ENCODE data around the gene E2F1. TPM values are rescaled to one million over a fixed set of nuclear protein-coding genes. Genes with fewer than 3 reads are reported as not detected.

E2F1 gene
- total and polyA plus RNA-seq, 2 experiments from 2014 or later = 12.1 to 42.6 TPM

DNA sequence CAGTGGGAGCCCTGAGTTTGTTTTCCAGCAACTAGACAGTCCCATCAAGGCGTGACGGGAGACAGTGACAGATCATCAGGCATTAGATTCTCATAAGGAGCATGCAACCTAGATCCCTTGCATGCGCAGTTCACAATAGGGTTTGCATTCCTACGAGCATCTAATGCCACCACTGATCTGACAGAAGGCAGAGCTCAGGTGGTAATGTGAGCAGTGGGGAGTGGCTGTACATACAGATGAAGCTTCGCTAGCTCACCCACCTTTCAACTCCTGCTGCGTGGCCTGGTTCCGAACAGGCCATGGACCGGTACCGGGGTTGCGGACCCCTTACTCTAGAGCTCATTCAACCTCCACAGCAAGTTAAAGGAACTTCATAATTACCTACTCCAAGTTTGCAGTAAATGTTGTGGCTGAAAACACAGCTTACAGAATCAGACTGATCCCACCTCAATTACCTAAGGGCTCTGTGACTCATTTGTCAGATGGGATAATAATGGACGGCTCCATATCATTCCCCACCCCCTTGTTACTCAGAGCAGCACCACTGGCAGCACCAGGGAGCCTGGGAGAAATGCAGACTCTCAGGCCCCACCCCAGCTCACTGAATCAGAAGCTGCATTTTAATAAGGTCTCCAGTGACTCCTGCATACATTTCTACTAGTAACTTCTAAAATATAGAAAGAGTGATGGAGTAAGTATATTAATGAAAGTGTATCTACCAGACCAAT lies 18.2 kb upstream of the E2F1 start (continued):
- TF ChIP-seq POLR2AphosphoS5 (IDR thresholded peaks at IDR 0.05; ENCODE audit: low read depth) = no peak

DNA sequence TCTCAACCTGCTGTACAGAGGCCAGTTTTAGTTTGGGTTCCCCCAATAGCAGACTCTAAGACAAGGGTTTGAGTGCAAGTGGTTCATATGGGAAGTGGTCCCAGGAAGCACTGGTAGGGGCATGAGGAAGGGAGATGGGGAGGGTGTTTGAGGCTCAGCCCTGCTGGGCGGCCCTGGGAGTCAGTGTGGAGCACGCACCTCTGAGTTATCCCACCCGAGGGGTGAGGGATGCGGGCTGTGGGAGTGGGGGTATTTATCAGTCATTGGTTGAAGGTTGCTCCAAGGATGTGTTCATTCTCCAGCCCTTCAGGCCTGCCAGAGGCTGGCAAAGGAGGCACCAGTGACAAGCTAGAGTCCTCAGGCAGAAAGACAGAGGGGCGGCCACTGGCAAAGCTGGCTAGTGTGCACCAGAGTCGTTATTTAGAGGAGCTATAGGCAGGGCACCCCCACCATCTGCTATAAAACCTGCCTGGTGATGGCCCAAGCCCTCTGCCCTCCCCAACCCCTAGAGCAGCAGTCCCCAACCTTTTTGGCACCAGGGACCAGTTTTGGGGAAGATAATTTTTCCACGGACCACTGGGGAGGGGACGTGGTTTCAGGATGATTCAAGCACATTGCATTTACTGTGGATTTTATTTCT lies 17.4 kb upstream of the E2F1 start:
- peaks cover 40% of the 10 kb centered on the region for H3K9me3 Mint-ChIP-seq
- Histone ChIP-seq H3K36me3 (ENCODE audit: insufficient read depth) (no peaks in the 10 kb centered on the region), H3K4me1 (ENCODE audit: insufficient read depth) (no peaks in the 10 kb centered on the region), H4K20me1 (replicated peaks; ENCODE audit: insufficient read depth) (no peaks in the 10 kb centered on the region), H3K27ac (ENCODE audit: low read depth) (no peak overlapping the region), H3F3A (replicated peaks; ENCODE audit: low read depth) (no peaks in the 10 kb centered on the region), H3K79me2 (replicated peaks; ENCODE audit: insufficient read depth) (no peaks in the 10 kb centered on the region), H2AFZ (no peak overlapping the region), H3K27me3 (ENCODE audit: insufficient read depth) (no peaks in the 10 kb centered on the region), H3K4me2 (no peak overlapping the region), H3K4me3 (no peak overlapping the region), H3K9me2 (ENCODE audit: insufficient read depth) (no peaks in the 10 kb centered on the region; the same call in 1 of the 2 replicates)
- H3K36me3 Mint-ChIP-seq (ENCODE audit: low read depth) = peaks cover 18% of the 10 kb centered on the region; the same call in 2 of the 3 replicates
- DNase-seq (ENCODE audit: low spot score) (no peak), ATAC-seq (no peak)
- H3K4me3 Mint-ChIP-seq = no peak overlapping the region
- H3K27me3 Mint-ChIP-seq (ENCODE audit: insufficient read depth, low read depth, poor library complexity) = peaks cover 11% of the 10 kb centered on the region
- no peaks in the 10 kb centered on the region for H3K4me1 Mint-ChIP-seq
- H3K27ac Mint-ChIP-seq = no peak overlapping the region
- TF ChIP-seq CREB1 (CRISPR knock-in tag; IDR thresholded peaks at IDR 0.05; ENCODE audit: low read depth) = no peak
- TF ChIP-seq ZNF114 (CRISPR knock-in tag; IDR thresholded peaks at IDR 0.05) = no peak
- no peak for TF ChIP-seq STAT1 (IDR thresholded peaks at IDR 0.05; ENCODE audit: unreplicated experiment)
- no peak for TF ChIP-seq NANOG (IDR thresholded peaks at IDR 0.05; ENCODE audit: borderline replicate concordance)
- no peak for TF ChIP-seq JUNB (IDR thresholded peaks at IDR 0.05; ENCODE audit: unreplicated experiment)
- TF ChIP-seq ZNF331 (CRISPR knock-in tag; IDR thresholded peaks at IDR 0.05; ENCODE audit: low read depth) = no peak
- no peak for TF ChIP-seq EZH2phosphoT487 (IDR thresholded peaks at IDR 0.05; ENCODE audit: unreplicated experiment)
- TF ChIP-seq, protein P1, sequence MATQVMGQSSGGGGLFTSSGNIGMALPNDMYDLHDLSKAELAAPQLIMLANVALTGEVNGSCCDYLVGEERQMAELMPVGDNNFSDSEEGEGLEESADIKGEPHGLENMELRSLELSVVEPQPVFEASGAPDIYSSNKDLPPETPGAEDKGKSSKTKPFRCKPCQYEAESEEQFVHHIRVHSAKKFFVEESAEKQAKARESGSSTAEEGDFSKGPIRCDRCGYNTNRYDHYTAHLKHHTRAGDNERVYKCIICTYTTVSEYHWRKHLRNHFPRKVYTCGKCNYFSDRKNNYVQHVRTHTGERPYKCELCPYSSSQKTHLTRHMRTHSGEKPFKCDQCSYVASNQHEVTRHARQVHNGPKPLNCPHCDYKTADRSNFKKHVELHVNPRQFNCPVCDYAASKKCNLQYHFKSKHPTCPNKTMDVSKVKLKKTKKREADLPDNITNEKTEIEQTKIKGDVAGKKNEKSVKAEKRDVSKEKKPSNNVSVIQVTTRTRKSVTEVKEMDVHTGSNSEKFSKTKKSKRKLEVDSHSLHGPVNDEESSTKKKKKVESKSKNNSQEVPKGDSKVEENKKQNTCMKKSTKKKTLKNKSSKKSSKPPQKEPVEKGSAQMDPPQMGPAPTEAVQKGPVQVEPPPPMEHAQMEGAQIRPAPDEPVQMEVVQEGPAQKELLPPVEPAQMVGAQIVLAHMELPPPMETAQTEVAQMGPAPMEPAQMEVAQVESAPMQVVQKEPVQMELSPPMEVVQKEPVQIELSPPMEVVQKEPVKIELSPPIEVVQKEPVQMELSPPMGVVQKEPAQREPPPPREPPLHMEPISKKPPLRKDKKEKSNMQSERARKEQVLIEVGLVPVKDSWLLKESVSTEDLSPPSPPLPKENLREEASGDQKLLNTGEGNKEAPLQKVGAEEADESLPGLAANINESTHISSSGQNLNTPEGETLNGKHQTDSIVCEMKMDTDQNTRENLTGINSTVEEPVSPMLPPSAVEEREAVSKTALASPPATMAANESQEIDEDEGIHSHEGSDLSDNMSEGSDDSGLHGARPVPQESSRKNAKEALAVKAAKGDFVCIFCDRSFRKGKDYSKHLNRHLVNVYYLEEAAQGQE (IDR thresholded peaks at IDR 0.05; ENCODE audit: unreplicated experiment) = no peak
- no peak for TF ChIP-seq ZNF462 (CRISPR knock-in tag; IDR thresholded peaks at IDR 0.05)
- no peak for TF ChIP-seq EZH2 (IDR thresholded peaks at IDR 0.05; ENCODE audit: low read depth, unreplicated experiment)
- TF ChIP-seq, protein P2, sequence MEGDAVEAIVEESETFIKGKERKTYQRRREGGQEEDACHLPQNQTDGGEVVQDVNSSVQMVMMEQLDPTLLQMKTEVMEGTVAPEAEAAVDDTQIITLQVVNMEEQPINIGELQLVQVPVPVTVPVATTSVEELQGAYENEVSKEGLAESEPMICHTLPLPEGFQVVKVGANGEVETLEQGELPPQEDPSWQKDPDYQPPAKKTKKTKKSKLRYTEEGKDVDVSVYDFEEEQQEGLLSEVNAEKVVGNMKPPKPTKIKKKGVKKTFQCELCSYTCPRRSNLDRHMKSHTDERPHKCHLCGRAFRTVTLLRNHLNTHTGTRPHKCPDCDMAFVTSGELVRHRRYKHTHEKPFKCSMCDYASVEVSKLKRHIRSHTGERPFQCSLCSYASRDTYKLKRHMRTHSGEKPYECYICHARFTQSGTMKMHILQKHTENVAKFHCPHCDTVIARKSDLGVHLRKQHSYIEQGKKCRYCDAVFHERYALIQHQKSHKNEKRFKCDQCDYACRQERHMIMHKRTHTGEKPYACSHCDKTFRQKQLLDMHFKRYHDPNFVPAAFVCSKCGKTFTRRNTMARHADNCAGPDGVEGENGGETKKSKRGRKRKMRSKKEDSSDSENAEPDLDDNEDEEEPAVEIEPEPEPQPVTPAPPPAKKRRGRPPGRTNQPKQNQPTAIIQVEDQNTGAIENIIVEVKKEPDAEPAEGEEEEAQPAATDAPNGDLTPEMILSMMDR (conservative IDR thresholded peaks at IDR 0.05; ENCODE audit: low read depth in 2 of 2) = no peak
- no peak for TF ChIP-seq POLR2AphosphoS5 (IDR thresholded peaks at IDR 0.05; ENCODE audit: low read depth)
